ENCODE measurements around the gene PREX1.

Gene PREX1

DNA sequence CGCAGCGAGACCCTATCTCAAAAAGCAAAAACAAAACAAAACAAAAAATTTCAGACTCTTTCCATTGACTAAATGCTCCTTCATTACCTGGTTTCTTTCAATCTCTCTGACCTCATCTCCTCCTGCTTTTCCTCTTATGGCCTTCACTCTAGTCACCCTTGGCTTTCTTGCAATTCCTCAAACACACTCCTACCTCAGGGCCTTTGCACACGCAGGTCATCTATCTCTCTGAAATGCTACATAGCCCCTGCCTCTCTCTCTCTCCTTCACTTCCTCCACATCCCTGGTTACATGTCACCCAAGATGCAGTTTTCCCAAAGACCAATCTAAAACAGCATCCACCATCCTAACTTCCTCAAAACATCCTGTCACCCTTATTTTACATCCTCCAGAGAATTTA lies 96.8 kb downstream of the PREX1 start:
- H3K36me3 ChIP-seq, result peaks cover 0 to 99% (median 13%) of the 10 kb centered on the region in 11 experiments; a peak in 17 of 22 replicates
- H3K27ac ChIP-seq, result peak overlapping the region in 1 of 11 experiments; percentile 30; a peak in 2 of 22 replicates
- no peak overlapping the region for H3K4me3 ChIP-seq
- no peak overlapping the region for H3K9ac ChIP-seq
- no peak for TF ChIP-seq Cebpa-rat (IDR thresholded peaks at IDR 0.05)
- peak overlapping the region in 10 of 11 experiments; percentile 28 to 94 (median 64); a peak in 16 of 22 replicates for H3K4me2 ChIP-seq
- peaks cover 0 to 22% (median 5%) of the 10 kb centered on the region in 11 experiments; a peak in 9 of 22 replicates for H3K9me3 ChIP-seq (replicated peaks in 1 of 11)
- peaks cover 0 to 100% (median 0%) of the 10 kb centered on the region in 11 experiments; a peak in 6 of 22 replicates for H4K20me1 ChIP-seq
- H3K4me1 ChIP-seq, result peaks cover 55 to 100% (median 93%) of the 10 kb centered on the region in 10 experiments
- H3K27me3 ChIP-seq, result no peaks in the 10 kb centered on the region

- no peak overlapping the region for H3K4me3 ChIP-seq
- H3K36me3 ChIP-seq, result peaks cover 0 to 100% (median 26%) of the 10 kb centered on the region in 11 experiments; a peak in 18 of 22 replicates
- no peak overlapping the region for H3K9ac ChIP-seq
- H3K4me2 ChIP-seq, result peak overlapping the region; percentile 17 to 94 (median 48); a peak in 20 of 22 replicates
- H3K27me3 ChIP-seq, result no peaks in the 10 kb centered on the region
- TF ChIP-seq Cebpa-rat (IDR thresholded peaks at IDR 0.05), result no peak
- peaks cover 0 to 100% (median 0%) of the 10 kb centered on the region in 11 experiments; a peak in 4 of 22 replicates for H4K20me1 ChIP-seq
- peaks cover 0 to 29% (median 11%) of the 10 kb centered on the region in 11 experiments; a peak in 14 of 22 replicates for H3K9me3 ChIP-seq (replicated peaks in 1 of 11)
- H3K27ac ChIP-seq, result peak overlapping the region in 4 of 11 experiments; percentile 10 to 30 (median 18); a peak in 4 of 22 replicates
- H3K4me1 ChIP-seq, result peaks cover 55 to 100% (median 93%) of the 10 kb centered on the region in 10 experiments
These were observed 98.3 kb downstream of the PREX1 start for GRCh38 chr20:48729538-48729937.

- peaks cover 0 to 91% (median 26%) of the 10 kb centered on the region in 11 experiments; a peak in 18 of 22 replicates for H3K36me3 ChIP-seq
- no peak overlapping the region for H3K4me3 ChIP-seq
- no peak for TF ChIP-seq Cebpa-rat (IDR thresholded peaks at IDR 0.05)
- peak overlapping the region in 5 of 11 experiments; percentile 2 to 50 (median 21); a peak in 2 of 22 replicates for H3K9ac ChIP-seq
- H3K27me3 ChIP-seq, result no peaks in the 10 kb centered on the region
- H3K4me1 ChIP-seq, result peaks cover 62 to 100% (median 93%) of the 10 kb centered on the region in 10 experiments
- H3K27ac ChIP-seq, result peak overlapping the region in 8 of 11 experiments; percentile 28 to 65 (median 56); a peak in 15 of 22 replicates
- H4K20me1 ChIP-seq, result peaks cover 0 to 100% (median 0%) of the 10 kb centered on the region in 11 experiments; a peak in 4 of 22 replicates
- peaks cover 0 to 17% (median 6%) of the 10 kb centered on the region in 11 experiments; a peak in 13 of 22 replicates for H3K9me3 ChIP-seq (replicated peaks in 1 of 11)
- H3K4me2 ChIP-seq, result peak overlapping the region in 10 of 11 experiments; percentile 26 to 94 (median 65); a peak in 20 of 22 replicates
These were observed 99.6 kb downstream of the PREX1 start for GRCh38 chr20:48728042-48728825.

DNA sequence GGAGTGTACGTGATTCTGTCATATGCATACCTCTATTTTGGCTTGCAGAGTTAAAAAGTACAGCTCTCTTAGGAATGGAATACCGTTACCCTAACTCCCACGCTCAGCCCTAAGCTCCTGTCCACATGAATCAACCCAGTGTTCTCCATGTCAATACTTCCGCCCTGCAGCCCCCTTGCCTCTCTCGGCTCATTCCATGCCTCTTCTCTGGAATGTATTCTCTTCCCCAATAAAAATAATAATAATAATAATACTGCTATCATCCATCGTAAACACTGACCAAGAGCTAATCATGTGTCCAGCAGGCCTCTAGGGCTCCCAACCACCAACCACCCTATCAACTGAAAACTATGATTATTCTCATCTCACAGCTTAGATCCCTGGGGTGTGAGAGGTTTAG lies 100.6 kb downstream of the PREX1 start:
- Histone ChIP-seq H3K9ac (no peak overlapping the region), H3K4me1 (peaks cover 72 to 100% (median 93%) of the 10 kb centered on the region in 10 experiments)

GRCh38 chr20:48725555-48725991 lies 102.2 kb downstream of the PREX1 start:
- Histone ChIP-seq H3K27ac (peak overlapping the region in 8 of 11 experiments; percentile 88 to 96 (median 93); a peak in 9 of 22 replicates), H3K4me1 (peaks cover 84 to 100% (median 93%) of the 10 kb centered on the region in 10 experiments), H3K9ac (no peak overlapping the region; a peak in 1 of 22 replicates), H3K4me2 (peak overlapping the region; percentile 79 to 98 (median 92); a peak in 20 of 22 replicates), H3K9me3 (replicated peaks in 1 of 11) (peaks cover 0 to 12% (median 6%) of the 10 kb centered on the region in 11 experiments; a peak in 12 of 22 replicates), H3K4me3 (no peak overlapping the region; a peak in 1 of 20 replicates), H4K20me1 (peaks cover 0 to 100% (median 0%) of the 10 kb centered on the region in 11 experiments; a peak in 6 of 22 replicates), H3K27me3 (no peaks in the 10 kb centered on the region), H3K36me3 (peaks cover 0 to 69% (median 21%) of the 10 kb centered on the region in 11 experiments; a peak in 18 of 22 replicates)
- no peak for TF ChIP-seq Cebpa-rat (IDR thresholded peaks at IDR 0.05)

More for the DNA sequence above, 100.6 kb downstream of the PREX1 start:
- TF ChIP-seq Cebpa-rat (IDR thresholded peaks at IDR 0.05), result no peak
- peaks cover 0 to 81% (median 26%) of the 10 kb centered on the region in 11 experiments; a peak in 18 of 22 replicates for H3K36me3 ChIP-seq
- peak overlapping the region in 4 of 11 experiments; percentile 14 to 94 (median 91); a peak in 4 of 22 replicates for H3K4me2 ChIP-seq
- peak overlapping the region in 2 of 11 experiments; percentile 65; a peak in 3 of 22 replicates for H3K27ac ChIP-seq
- peaks cover 0 to 12% (median 6%) of the 10 kb centered on the region in 11 experiments; a peak in 12 of 22 replicates for H3K9me3 ChIP-seq (replicated peaks in 1 of 11)
- H3K27me3 ChIP-seq, result no peaks in the 10 kb centered on the region
- H4K20me1 ChIP-seq, result peaks cover 0 to 100% (median 0%) of the 10 kb centered on the region in 11 experiments; a peak in 4 of 22 replicates
- H3K4me3 ChIP-seq, result no peak overlapping the region

DNA sequence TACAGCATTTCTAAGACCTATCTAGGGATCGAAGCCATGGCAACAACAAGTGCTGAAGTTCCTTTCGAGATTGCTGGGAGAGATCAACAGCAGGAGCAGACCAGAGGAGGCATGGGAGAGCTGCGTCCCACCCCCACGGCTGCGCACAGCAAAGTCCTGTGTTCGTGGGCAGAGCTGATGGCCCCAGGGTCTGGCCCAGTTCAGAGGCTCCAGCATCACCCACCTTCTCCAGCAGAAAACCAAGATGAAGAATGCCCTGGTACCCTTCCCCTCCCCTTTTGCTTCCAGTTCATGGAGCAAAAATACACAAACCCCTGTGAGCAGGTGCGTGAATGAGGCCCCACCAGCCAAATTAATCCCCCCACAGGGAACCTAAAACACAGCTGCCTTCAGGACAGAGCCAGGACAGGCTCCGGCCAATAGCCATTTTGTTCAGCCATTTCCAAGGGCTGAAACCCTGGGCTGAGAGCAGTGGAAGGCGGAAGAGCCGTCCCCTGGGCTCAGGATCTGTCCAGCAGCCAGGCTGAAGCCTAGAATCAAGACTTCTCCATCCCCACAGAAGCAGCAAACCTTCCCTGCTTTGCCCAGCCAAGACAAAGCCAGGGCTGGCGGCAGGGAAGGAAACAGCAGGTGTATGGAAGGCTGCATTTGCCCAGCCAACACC lies 102.8 kb downstream of the PREX1 start:
- peaks cover 0 to 100% (median 0%) of the 10 kb centered on the region in 11 experiments; a peak in 6 of 22 replicates for H4K20me1 ChIP-seq
- peaks cover 0 to 69% (median 19%) of the 10 kb centered on the region in 11 experiments; a peak in 18 of 22 replicates for H3K36me3 ChIP-seq
- H3K27me3 ChIP-seq, result no peaks in the 10 kb centered on the region
- peaks cover 0 to 12% (median 6%) of the 10 kb centered on the region in 11 experiments; a peak in 12 of 22 replicates for H3K9me3 ChIP-seq (replicated peaks in 1 of 11)
- TF ChIP-seq Cebpa-rat (IDR thresholded peaks at IDR 0.05), result no peak
- peak overlapping the region in 10 of 11 experiments; percentile 75 to 96 (median 92); a peak in 19 of 22 replicates for H3K27ac ChIP-seq
- no peak overlapping the region; a peak in 1 of 20 replicates for H3K4me3 ChIP-seq
- peak overlapping the region; percentile 79 to 98 (median 92) for H3K4me2 ChIP-seq
- H3K9ac ChIP-seq, result peak overlapping the region in 9 of 11 experiments; percentile 49 to 85 (median 82); a peak in 10 of 22 replicates
- H3K4me1 ChIP-seq, result peaks cover 84 to 100% (median 93%) of the 10 kb centered on the region in 10 experiments

DNA sequence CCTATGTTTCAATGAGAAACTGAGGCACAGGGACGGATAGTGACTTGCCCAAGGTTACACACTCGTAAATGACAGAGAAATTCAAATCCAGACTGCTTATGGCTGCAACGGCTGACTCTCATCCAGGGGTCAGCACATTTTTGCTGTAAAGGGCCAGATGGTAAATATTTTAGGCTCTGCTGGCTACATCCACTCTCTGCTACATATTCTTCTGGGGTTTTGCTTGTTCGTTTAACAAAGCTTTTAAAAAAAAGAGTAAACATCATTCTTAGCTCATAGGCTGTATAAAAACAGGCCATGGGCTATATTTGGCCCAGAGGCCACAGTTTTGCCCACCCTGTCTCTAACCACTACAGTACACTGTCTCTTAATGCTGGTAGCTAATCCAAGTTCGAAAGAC lies 103.4 kb downstream of the PREX1 start:
- Histone ChIP-seq H3K27me3 (no peaks in the 10 kb centered on the region), H3K27ac (peak overlapping the region; percentile 1 to 96 (median 91); a peak in 21 of 22 replicates), H3K4me3 (peak overlapping the region in 1 of 10 experiments; percentile 48; a peak in 1 of 20 replicates), H3K4me2 (peak overlapping the region; percentile 79 to 98 (median 92)), H4K20me1 (peaks cover 0 to 100% (median 0%) of the 10 kb centered on the region in 11 experiments; a peak in 6 of 22 replicates), H3K9ac (peak overlapping the region; percentile 49 to 85 (median 82); a peak in 19 of 22 replicates), H3K36me3 (peaks cover 0 to 67% (median 19%) of the 10 kb centered on the region in 11 experiments; a peak in 18 of 22 replicates), H3K9me3 (replicated peaks in 1 of 11) (peaks cover 0 to 12% (median 6%) of the 10 kb centered on the region in 11 experiments; a peak in 12 of 22 replicates), H3K4me1 (peaks cover 84 to 100% (median 93%) of the 10 kb centered on the region in 10 experiments)
- no peak for TF ChIP-seq Cebpa-rat (IDR thresholded peaks at IDR 0.05)
